GM19043 (cell line): ENCODE measurements around the gene FRAS1.
"Not testable (repeated sequence)": the region's sequence is repeated elsewhere in the genome, so short reads cannot be mapped to it uniquely, and the experiment has no call there.

Experiments used
- ATAC-seq: cut with Tn5 transposase; IDR thresholded peaks from one replicate; pipeline ENCODE4 v1.9.1; 2021; ENCODE audit warnings: low read depth; ENCODE audit not compliant: unreplicated experiment

Gene FRAS1

DNA sequence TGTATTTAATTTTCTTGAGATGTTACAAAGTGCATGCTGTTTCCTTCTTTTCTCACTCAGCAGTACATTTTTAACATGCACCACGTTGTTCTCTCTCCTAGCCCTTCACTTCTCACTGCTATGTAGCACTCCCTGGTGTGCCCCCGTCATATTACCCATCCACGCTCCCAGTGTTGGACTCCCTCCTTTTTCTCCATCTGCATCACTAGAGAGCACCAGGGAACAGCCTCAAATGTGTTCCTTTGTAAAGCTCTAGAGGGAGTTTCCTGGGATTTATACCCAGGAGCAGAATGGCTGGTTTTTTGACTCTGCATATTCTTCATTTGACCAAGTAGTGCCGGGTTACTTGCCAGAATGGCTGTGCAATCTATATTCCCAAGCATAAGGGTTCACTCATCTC is 254.2 kb downstream of the FRAS1 start:
- no peak for ATAC-seq

DNA sequence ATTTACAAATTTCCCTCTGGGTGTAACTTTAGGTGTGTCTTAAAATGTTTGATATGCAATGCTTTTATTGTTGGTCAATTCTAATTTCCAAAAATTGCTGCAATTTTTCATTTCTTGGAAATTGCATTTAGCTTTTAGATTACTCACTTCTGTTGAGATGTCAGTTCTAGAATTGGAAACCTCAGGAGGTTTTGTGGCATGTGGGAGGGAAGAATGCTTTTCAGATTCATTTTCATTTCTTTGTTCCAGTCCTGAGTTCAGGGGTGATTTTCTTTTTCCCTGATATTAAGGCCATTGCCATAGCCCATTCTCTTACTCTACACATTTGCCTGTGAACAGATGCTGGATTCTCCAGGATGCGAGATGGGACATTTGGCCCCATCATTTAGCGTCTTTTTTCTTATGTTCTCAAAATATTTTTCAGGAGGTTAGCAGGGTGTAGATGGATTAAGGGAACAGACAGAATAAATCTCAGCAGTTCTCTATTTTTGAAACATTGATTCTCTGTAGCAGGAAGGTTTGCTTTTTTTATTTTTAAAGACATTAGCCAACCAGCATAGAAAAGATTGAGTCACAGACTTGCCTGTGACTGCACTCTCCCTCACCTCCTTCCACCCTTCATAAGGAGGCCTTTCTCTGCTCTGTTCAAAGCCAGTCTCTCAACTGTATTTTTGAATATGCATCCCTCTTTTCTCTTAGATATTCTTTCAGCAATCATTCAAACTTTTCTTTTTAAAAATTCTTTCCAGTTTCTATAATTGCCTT is 256.0 kb downstream of the FRAS1 start:
- ATAC-seq = no peak

DNA sequence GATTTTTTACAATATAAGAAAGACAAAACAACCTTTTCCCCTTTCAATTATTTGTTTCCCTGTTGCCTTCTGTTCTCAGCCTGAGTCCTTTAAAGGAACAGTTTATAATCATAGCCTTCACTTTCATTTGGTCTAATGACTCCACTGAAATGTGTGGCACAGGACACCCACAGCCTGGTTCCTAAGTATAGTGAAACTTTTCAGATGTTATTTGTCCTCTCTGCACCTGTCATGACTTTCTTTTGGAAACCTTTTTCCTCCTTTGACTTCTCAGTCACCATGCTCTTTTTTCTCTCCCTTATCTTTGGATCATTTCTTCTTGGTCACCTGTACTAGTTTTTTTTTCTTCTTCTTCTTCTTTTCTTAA is 256.6 kb downstream of the FRAS1 start:
- ATAC-seq = no peak

DNA sequence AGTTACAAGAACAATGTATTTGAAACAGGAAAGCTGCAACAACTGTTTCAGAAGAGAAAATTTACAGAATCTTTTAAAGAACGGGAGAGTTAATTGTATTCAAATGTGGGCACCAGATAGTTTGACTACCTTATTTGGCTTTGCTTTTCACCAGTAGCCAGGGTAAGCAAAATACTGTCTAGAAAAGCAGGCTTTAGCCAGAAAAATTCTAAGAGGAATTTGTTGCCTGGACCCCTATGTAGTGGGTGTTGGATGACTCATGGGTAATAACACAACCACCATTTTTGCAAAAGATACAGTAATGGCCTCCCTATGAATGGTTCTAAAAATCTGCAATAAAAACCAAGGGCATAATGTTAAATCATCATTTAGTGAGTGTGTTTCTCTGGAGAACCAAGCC is 261.0 kb downstream of the FRAS1 start:
- ATAC-seq = no peak

DNA sequence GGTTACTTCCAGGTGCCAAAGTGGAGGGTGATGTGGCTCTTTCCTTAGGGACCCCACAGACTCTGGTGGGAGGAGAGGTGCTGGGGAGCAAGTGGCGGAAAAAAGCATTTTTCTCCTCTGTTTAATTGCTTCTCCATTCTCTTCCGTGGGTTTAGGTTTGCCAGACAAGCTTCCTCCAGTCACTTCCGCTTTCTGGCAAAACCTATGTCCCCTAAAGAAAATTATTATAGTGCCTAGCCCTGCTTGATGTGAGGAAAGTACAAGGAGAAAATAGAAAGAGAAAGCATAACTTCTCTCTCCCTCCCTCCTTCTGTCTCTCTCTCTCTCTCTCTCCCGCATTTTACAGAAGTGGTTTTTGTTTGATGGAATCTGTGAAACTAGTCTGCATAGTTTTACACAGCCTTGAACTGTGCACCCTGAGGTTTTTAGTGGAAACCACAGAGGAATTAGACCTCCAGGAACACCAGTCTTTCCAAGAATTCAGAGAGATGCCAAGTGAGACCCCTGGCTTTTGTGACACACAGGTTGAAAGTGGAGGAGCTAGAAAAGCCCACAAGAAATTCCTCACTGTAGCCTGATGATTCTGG is 263.3 kb downstream of the FRAS1 start:
- no peak for ATAC-seq

DNA sequence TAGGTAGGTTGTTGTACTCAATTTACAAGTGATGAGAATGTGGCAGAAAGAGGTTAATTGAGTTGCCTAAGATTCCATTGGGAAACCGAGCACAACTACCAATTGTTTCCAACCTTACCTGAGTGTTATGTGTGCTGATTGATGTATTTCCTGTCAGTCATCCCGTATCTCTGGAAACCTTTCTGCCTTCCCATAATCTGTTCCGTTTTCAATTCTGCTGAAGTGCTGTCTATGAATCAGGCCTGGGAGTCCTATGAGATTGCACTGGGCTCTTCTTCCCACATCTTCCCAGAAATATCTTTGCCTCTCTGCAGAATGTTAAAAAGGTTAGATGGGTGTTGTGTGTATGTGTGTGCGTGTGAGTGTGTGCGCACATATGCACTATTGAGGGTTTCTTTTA is 264.9 kb downstream of the FRAS1 start:
- ATAC-seq = no peak

DNA sequence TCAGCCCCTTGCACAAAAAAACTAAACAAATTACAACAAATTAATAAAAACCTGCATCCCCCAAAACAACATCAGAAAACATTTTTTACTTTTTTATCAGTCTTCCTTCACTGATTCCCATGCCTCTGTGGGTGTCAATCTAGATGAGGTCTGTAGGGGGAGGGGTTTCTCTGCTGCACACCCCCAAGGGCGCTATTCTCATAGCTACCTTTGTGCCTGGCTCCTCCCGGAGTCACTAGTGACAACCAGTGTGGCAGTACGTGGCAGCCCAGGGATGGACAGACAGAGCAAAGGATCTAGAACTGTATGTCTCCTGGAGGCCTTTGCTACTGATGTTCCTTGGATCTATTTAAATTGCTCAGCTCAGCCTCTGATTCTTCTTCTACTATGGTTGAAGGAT is 266.3 kb downstream of the FRAS1 start:
- no peak for ATAC-seq

DNA sequence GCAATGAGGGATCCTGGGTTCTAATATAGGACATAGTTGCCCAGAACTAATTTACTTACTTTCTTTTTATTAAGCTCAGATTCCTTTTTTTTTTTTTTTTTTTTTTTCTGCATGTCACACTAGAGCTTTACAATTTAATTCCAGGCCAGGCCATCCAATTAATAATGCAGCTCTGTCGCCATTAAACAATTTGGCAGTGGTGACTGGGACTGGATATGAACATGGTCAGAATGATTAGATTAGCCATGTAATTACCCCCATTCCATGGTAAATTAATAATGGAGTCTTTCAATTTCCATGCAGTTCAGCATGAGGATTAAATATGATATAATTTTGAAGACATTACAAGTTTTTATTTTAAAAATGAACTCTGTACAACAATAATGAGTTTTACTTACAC is 267.5 kb downstream of the FRAS1 start:
- ATAC-seq = no peak

DNA sequence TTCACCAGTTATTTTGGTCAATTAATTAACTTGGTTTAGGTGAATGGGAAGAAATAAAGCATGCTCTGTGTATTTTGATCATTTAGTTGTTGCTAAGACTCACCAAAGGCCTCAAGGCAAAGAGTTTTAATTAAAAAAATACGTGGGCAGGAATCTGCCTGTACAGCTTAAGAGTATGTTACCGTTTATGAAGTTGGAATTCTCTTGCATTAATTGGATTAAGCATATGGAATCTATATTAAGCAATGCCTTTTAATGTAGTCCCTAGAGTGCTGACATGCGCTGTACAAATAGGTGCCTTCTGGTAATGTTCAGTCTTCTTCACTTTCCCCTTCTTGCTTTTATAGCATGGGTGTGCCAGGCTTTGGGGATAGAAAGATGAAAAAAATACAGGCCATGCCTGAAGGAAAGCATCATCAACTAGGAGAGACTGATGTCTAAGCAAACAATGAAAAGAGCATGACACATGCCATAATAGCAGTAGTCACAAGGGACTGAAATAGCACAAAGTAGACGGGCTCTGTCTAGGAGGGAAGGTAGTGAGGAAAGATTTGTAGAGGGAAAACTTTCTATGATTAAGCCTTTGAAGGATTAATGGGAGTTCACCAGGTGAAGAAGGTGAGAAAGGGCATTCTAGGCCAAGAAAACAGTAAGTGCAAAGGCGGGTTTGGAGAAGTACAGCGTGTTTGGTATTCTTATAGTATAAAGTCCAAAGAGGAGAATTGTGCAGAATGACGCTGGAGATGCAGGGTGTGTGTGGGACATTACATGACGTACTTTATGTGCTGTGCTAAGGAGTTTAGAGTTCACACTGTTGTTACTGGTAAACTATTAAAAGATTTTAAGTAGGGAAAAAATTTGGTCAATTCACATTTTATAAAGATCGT is 268.4 kb downstream of the FRAS1 start:
- ATAC-seq = no peak

DNA sequence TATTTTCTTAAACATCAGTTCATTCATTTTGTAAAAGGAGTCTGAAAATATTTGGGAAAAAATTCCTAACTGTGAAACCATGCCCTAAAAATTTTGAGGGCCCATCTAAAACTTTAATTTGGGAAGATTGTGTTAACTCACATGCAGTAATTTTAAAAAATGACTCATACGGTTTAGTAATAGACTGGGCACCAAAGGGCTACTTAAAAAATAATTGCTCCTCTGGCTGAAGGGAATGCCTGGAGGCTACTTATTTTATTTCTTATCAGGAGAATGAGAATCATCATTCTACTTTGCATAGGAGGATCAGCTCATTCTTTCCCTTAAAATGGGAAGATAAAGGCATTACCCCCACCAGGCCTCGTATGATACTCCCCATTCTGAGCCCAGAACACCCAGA is 271.5 kb downstream of the FRAS1 start:
- not testable (repeated sequence) for ATAC-seq

DNA sequence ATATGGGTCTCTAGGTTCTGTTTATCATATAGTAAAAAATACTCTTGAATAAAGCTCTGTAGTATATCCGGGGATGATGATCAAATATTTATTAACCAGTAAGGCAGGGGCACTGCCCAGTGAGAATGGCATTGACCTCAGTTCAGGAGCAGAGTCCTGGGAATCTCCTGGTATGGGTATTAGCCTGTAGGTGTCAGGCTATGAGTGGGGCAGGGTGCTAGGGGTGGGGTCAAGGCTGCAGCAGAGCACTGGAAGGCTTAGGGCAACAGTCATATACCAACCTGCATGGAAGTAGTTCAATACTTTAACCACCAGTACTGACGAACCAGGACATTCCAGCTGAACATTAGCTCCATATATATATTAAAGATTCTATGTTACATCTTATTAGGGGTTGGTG is 274.1 kb downstream of the FRAS1 start:
- no peak for ATAC-seq

DNA sequence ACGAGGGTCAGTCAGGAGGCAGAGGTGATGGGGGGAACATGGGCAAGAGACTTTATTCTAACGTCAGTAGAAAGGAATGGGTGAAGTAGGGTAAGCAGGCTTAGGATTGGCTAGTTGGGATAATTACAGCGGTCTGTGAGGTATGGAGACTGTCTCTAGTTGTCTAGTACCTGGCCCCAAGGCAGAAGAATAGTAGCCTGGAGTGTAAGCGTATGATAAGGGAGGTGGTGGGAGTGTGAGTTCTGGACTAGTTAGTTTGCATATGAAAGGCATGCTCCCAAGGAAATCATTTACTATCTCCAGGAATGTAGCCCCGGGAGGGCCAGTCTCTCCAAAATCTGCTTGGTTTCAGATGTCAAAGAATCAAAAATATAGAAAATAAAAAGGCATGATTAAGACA is 274.8 kb downstream of the FRAS1 start:
- ATAC-seq = no peak

DNA sequence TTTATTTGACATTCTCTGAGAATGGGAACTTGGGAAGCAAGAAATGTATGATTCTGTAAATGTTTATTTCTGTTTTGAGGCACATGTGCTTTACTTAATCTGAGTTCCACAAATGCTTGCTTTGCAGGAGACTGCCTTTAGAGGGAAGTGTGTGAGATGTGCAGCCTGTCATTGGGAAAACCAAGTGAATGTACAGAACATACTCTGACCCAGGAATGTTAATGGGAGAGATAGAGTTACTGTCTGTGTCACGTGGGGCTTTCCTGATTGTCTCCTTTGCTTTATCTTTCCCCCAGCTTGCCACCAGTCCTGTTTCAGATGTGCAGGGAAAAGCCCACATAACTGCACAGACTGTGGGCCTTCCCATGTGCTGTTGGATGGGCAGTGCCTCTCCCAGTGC is 275.9 kb downstream of the FRAS1 start:
- no peak for ATAC-seq

DNA sequence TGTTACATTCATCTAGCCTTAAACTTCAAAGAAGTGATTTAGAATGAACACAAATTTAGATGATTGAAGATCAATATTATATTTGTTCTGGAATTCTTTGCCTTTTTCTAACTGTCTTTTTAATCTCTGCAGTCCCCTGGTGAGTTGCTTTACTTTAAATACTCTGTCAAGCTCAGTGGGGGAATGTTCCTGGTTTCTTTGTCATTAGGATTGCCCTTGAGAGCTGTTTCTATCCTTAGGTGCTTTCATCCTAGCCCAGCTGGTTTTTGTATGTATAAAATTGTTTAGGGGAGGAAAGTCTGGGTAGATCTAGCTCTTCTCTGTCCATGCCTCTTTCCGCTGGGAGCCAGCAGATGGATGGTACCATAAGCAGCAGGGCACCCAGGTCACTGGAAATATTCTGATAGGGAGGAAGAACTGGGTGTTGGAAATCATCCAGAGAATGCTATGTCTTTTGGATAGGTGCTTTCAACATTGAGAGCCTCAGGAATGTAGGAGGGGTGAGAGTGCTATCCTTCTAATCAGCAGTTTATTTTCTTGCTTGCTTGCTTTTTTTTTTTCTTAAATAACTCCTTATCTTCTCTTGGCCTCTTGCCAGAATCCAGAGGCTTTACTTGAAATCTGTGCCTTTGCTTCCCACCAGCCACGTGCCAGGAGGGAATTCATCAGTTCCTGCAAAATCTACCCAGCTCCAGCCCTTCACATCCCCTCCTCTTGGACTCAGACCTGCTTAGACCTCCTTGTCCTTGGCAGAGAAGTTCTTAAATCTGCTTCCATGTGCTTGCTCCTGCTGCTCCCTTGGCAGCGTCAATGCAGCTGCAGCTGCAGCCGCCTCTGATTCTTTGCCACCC is 279.2 kb downstream of the FRAS1 start:
- ATAC-seq = no peak

DNA sequence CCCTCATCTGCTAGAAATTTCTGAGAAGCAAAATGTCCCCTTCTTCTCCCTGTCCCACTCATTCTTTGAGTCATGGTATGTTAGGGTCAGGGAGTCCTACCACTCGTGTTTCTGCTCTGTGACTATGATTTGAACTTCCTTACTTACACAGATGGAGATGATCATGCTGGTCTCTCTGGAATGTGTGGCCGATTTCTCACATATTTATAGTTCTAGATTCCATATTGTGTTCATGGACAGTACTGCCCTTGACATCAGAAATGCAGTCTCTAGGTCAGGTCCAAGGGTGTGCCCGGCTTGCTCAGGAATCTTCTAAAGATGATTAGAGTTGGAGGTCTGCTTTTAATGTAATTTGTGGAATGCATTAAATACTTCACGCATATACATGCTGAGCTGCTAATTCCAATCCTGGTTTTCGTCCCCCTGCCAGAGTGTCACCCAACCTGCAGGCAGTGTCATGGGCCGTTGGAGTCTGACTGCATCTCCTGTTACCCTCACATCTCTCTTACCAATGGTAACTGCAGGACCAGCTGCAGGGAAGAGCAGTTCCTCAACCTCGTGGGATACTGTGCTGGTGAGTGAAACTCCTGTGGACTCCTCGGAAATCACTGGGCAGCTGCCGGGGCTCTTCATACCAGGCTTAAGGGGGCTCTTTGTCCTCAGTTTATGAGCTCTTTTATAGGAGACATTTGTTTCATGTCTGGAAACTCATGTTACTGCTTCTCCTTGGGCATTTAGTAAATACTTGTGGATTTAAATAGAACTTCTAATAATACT is 280.3 kb downstream of the FRAS1 start:
- ATAC-seq = no peak

DNA sequence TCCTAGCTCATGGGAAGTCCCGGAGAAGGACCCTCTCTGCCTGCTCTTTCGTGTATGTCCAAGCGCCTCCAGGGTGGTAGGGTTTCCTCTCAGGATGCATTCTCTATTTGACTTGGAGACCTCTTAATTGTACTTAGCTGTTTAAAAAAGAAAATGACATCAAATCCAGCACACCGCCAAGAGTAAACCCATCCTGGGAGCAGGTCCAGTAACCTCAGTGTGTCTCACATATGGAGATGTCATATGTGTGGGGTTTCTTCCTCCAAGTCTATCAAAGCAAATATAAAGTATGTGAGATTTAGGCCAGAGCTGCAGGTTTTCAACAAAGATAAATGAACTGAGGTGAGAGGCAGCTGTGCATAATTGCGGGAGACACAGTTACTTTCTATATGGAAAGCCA is 285.0 kb downstream of the FRAS1 start:
- no peak for ATAC-seq

DNA sequence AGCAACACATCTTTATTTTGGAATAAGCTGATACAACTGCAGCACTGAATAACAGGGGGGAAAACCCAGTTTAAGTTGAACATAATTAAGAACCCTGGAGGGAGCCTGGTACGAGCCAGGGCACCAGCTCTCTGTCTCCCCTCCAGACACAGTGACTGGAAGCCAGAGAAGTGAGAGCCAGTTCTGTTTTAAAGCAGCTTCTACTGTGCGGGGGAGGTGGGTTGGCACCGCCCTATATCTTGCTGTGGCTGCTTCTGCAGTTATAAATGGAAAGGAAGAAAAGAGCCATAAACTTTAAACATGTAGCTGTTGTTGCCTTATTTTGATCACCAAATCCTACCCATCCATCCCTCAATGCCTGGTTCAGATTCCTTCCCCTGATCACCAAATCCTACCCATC is 286.6 kb downstream of the FRAS1 start:
- ATAC-seq = no peak

DNA sequence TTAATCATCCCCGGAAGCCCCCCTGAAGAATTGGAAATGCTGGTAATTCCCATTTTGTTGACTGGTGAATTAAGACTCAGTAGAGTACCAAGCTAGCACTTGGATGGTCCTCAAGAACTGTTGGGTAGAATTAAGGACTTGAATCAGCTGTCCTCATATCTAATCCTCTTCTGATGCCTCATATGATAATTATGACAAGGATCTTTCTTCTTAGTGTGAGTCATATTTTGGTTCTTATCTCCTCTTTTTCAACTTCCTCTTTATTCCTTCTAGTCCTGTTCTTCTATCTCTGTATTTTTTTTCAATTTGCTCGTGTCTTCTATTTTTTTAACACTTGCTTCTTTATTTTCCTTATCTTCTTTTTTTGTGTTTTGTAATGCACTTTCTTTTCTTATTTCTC is 288.1 kb downstream of the FRAS1 start:
- ATAC-seq = no peak

DNA sequence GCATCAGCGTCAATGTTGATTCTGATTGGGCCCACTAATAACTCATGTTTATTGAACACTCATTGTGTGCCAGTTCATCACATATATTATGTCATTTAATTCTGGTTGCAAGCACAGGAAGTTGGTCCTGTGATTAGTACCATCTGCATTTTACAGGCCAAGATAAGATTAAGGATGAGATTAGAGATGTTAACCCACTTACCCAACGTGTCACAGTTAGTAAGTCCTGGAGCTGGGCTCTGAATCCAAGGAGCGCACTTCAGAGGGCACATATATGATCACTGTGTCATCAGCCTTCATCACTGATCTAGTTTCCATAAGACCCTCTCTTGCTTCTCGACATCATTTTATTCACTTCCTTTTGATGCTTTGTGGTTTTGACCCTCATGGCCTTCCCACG is 289.1 kb downstream of the FRAS1 start:
- no peak for ATAC-seq

DNA sequence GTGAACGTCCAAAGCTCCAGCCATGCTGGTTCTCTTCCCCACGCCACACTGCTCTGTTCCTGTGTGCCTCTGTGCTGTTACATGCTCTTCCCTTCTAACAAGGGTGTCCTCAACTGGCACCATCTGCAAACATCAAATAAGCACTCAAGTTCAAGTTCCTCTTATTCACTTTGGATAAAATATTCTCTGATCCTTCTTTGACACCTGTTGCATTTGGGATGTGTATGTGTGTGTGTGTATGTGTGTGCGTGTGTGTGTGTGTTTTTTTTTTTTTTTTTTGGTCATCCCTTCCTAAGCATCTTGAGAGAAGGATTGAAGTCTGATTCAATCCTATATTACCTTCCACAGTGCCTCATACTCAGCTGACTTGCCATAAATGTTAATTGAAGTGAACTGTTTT is 290.4 kb downstream of the FRAS1 start:
- no peak for ATAC-seq
